ENCODE data around the gene SYNDIG1.

SYNDIG1 gene

DNA sequence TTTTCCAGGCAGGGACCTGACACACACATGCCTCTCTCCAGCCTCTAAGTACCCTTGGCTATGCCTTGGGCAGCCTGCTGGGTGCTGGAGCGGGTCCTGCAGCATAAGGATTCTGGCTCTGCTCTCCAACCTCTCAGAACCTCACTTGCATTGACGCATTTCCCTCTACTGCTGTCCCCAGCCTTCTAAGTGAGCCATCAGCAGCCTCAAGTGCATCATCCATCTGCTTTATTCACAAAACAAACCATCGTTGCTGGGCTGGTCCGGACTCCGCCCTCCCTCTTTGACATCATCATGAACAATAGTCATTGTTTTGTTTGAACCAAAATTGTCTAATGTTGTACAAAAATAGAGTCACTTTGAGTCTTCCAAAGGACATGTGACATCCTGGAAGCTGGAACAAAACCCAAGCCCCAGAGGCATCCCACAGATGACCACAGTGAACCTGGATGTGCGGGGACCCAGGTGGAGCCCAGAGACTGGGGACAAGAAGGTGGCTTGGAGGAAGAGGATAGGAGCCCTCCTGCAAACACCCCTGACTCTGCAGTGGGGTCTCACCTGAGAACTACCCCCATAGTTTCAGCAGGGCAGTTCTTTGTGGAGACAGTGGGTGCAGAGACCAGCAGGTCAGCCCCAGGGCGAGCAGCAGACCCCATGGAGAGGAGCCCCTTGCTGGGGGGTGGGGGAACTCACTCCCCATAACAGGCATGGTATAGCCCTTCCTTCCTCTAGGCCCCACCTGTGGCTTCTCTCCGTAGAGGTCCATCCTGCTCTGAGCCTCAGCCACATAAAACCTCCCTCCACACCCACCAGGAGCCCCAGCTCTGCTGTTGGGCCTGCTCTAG is 230.1 kb downstream of the SYNDIG1 start:
- no peak for TF ChIP-seq JUND (IDR thresholded peaks at IDR 0.05; ENCODE audit: low read depth)
- DNase-seq (ENCODE audit: low read depth in 1 of 2, low spot score in 1 of 2): no peak
- in situ Hi-C loops (cut with HindIII; ENCODE audit: low pct_unique_long_range_greater_than_20kb, low sequenced_read_pairs): no loop called here

DNA sequence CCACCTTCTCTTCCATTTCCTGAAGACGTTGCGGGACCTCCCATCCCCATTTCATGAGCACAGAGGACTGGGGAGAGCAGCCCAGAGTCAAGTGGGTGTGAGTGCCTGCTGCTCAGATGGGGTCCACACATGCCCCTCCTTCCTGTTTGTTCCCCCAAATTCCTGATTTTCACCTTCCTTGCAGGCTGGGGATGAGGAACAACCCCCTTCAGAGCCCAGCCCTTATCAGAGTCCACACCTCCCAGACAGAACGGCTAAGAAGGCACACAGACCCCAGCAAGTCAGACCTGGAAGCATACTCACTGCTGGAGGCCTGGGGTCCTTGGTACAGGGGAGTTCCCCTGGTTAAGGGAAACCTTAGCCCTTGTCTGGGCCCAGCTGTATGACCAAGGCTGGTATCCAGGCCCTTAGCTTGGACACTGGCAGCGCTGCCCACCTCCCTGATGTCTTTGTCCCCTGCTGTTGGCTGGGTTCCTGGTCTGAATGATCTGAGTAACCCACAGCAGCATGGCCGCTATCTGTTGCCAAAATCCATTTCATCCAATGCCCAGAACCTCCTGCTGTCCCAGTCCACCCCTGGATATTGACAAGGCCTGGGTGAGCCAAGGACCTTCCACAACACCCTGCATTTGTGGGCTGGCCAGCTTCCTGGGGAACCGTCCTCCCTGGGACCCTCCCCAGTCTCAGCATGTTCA is 230.9 kb downstream of the SYNDIG1 start:
- DNase-seq (ENCODE audit: low read depth in 1 of 2, low spot score in 1 of 2): no peak
- in situ Hi-C loops (cut with HindIII; ENCODE audit: low pct_unique_long_range_greater_than_20kb, low sequenced_read_pairs): no loop called here
- no peak for TF ChIP-seq JUND (IDR thresholded peaks at IDR 0.05; ENCODE audit: low read depth)

DNA sequence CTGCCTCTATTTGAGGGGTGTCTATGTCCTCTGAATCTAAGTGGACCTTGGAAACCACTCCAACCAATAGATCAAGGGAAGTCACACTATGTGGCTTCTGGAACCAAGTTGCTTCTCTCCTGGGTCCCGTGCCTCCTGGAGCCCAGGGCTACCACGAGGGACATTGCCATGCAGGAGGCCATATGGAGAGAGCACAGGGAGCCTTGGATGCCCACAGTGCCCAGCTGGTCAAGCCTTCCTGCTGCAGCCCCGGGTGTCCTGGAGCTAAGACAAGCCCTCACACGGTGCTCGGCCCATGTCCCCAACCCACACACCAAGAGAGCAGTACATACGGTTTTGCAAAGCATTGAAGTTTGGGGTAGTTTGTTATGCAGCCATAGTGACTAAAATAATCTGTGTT is 231.6 kb downstream of the SYNDIG1 start:
- in situ Hi-C loops (cut with HindIII; ENCODE audit: low pct_unique_long_range_greater_than_20kb, low sequenced_read_pairs): no loop called here
- DNase-seq (ENCODE audit: low read depth in 1 of 2, low spot score in 1 of 2): no peak
- TF ChIP-seq JUND (IDR thresholded peaks at IDR 0.05; ENCODE audit: low read depth): no peak

- TF ChIP-seq JUND (IDR thresholded peaks at IDR 0.05; ENCODE audit: low read depth): no peak
- no peak for DNase-seq (ENCODE audit: low read depth in 1 of 2, low spot score in 1 of 2)
- in situ Hi-C loops (cut with HindIII; ENCODE audit: low pct_unique_long_range_greater_than_20kb, low sequenced_read_pairs): no loop called here
Measured at GRCh38 chr20:24701668-24702067, 232.2 kb downstream of the SYNDIG1 start.

DNA sequence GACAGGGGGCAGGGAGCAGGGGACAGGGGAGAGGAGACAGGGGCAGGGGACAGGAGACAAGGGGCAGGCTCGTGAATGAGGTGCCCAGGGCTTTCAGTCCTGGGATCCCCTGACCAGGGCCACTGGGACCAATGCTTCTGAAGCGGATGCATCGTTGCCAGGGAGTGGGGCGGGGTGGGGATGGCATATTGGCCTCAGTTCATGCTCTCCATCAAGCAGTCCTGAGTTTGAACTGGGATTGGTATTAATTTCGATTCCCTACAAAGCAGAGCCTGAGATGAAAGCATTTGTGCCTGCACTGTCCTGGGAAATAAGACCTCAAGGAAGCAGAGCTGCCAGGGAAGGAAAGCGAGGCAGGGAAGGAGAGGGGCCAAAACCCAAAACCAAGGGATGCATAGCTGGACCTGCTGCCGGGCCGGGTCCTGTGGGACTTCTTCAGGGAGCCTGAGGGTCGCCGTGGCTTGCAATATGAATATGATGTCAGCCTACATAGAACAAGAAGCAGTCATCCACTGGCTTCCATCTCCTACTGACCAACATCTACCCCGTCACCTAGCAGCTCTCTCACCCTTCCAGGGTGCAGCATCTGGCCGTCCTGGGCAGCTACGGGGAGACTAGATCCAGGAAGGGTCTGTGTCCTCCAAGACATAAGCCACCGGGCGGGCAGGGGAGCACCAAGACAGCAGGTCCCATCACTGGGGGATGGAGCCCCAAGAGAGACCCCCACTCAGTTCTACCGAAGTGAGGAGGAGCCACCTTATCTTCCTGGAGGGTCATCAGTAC is 233.3 kb downstream of the SYNDIG1 start:
- DNase-seq (ENCODE audit: low read depth in 1 of 2, low spot score in 1 of 2): no peak
- TF ChIP-seq JUND (IDR thresholded peaks at IDR 0.05; ENCODE audit: low read depth): no peak
- in situ Hi-C loops (cut with HindIII; ENCODE audit: low pct_unique_long_range_greater_than_20kb, low sequenced_read_pairs): no loop called here

DNA sequence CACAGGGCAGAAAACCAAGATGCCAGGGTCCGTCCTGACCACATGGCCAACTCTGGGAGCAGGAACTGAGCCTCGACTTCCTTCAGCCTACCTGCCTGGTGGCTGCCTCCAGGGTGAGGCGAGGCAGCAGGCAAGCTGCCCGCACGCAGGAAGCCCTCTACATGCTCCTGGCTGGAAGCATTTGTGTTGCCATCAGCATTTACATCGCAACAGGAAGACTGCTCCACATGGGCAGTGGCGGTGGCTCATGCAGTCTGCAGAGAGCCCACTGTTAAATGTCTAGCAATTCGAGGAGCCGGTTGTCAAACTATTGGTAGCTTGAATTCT is 233.8 kb downstream of the SYNDIG1 start:
- in situ Hi-C loops (cut with HindIII; ENCODE audit: low pct_unique_long_range_greater_than_20kb, low sequenced_read_pairs): no loop called here
- TF ChIP-seq JUND (IDR thresholded peaks at IDR 0.05; ENCODE audit: low read depth): no peak
- DNase-seq (ENCODE audit: low read depth in 1 of 2, low spot score in 1 of 2): no peak

DNA sequence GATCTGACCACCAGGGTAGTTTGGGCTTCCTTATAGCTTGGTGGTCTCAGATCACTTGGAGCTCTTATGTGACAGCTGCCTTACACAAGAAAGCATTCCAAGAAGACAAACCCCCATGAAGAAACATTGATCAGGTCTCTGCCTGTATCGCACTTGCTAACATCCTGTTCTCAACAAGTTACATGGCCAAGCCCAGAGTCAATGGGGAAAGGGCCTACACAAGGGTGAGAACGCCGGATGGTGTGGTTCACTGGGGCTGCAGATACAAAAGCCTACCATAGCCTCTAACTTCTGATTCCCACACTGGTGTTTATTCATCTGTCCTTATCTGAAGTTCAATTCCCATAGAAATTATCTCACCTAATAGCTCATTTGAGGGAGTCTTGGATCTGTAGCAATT is 235.5 kb downstream of the SYNDIG1 start:
- no peak for TF ChIP-seq JUND (IDR thresholded peaks at IDR 0.05; ENCODE audit: low read depth)

DNA sequence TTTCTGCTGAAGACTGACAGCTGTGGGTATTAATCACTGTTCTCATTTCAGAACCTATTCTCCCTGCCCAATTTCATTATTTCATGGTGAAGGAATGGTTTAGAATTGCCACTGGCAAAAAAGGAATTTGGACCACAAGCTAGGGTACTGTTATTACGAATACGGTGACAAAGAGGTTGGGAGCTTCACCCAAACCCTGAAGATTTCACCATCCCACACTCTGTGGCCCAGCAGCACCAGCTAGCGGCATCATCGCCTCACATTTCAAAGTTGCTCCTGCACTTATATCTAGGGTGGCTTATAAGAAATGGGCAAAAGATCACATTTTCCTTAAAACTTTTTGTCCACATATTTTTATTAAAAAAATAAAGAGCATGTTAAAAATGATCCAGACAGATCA is 236.1 kb downstream of the SYNDIG1 start:
- peak in 1 of 2 experiments; percentile 6 for DNase-seq (ENCODE audit: low read depth in 1 of 2, low spot score in 1 of 2)
- in situ Hi-C loops (cut with HindIII; ENCODE audit: low pct_unique_long_range_greater_than_20kb, low sequenced_read_pairs): no loop called here
- no peak for TF ChIP-seq JUND (IDR thresholded peaks at IDR 0.05; ENCODE audit: low read depth)

More for the DNA sequence above, 235.5 kb downstream of the SYNDIG1 start:
- in situ Hi-C loops (cut with HindIII; ENCODE audit: low pct_unique_long_range_greater_than_20kb, low sequenced_read_pairs): no loop called here
- no peak for DNase-seq (ENCODE audit: low read depth in 1 of 2, low spot score in 1 of 2)

DNA sequence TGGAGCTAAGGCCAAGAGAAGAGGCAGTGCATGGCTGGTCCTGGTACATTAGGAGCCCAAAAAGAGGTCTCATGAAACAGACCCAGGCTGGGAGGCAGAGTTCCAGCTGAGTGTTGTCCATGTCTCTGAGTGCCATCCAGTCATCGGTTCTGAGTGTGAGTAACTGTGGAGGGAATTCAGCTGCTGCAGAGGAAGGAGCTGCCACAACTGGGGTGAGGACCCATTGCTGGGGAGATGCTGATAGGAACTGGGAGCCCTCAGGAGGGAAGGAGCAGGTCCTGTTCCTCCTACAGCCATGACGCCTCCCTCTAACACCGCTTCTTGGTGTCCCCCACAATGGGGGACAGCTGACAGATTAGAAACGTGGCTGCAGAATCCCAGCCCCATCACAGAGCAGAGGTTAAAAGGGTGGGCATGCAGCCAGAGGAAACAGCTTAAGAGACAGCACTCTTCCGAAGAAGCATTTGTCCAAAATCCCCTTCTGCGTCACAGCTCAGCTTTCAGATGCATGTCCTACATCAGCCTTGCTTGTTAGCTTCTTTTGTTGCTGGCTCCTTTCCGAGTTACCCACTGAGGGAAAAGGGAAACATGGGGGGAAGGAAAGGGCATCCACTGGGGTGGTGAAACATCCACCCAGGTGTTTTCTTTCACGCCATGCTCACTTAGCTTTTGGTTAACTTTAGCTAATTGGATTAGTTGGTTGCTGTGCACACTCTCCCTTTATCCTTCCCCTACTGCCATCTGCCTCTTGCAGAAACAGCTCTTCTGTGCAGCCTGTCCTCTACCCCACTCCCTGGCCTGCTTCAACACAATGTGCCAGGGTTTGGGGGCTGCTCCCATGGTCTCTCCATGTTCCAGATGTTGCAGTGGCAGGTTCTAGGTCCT is 239.2 kb downstream of the SYNDIG1 start:
- no peak for DNase-seq (ENCODE audit: low read depth in 1 of 2, low spot score in 1 of 2)
- in situ Hi-C loops (cut with HindIII; ENCODE audit: low pct_unique_long_range_greater_than_20kb, low sequenced_read_pairs): no loop called here

More for the DNA sequence above, 239.2 kb downstream of the SYNDIG1 start:
- no peak for TF ChIP-seq JUND (IDR thresholded peaks at IDR 0.05; ENCODE audit: low read depth)

Measured in T47D (cell line).